Activated CD8-positive, alpha-beta memory T cell treated with anti-CD3 and anti-CD28 coated beads, Interleukin-2, amount 50 U/mL, for 1 hour (primary cell): Measurements from ENCODE around the gene FMNL2.

Experiments used
- DNase-seq: peaks from one replicate; pipeline ENCODE4 v3.0.0-alpha.2; 2020; ENCODE audit errors: extremely low read depth

Gene FMNL2

DNA sequence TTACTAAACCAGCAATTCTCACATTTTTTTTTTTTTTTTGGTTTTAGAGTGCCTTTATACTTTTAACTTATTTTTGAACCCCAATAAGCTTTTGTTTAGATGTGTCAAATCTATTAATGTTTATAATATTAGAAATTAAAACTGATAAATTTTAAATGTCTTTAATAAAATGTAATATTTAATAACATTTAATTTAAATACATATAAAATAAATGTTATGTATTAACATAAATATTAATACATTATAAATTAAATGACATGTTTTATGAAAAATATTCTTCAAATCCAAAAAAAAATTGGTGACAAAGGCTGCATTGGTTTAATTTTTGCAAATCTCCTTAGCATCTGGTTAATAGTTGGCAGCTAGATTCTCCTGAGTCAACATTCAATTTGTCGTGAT is 218.5 kb downstream of the FMNL2 start:
- no peak for DNase-seq

DNA sequence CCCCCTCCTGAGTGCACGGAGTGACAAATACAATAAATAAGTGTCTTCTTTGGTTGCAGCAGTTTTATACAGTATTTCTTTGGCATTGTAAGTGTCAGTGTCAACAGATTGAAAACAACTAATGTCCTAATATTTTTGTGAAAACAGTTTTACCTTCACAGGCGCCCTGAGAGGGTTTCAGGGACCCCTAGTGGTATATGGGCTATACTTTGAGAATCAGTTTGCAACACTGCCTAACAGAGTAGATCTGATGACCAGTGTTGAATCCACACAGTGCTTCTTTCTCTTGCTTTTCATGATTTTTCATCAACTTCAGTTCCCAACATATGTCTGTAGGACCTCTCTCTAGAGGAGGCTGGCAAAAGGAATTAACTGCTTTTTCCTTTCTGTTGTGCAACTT is 220.1 kb downstream of the FMNL2 start:
- no peak for DNase-seq

DNA sequence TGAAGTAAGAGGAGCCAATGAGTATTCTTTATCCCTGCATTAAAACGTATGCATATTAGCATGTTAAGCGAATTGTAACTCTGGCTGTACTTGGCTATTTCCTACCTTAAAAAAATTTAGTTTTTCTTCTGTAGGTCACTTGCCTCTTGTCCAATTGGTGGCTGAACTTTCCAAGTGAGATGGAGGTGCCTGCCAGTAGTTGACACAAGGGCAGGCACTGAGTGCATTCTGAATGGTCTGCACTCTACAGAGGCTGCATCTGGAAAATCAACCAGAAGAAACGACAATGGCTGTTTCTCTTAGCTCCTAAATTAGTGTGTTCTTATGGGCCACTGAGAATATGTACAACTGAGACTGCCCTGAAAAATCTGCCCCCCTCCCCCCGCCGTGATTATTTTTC is 221.5 kb downstream of the FMNL2 start:
- no peak for DNase-seq

DNA sequence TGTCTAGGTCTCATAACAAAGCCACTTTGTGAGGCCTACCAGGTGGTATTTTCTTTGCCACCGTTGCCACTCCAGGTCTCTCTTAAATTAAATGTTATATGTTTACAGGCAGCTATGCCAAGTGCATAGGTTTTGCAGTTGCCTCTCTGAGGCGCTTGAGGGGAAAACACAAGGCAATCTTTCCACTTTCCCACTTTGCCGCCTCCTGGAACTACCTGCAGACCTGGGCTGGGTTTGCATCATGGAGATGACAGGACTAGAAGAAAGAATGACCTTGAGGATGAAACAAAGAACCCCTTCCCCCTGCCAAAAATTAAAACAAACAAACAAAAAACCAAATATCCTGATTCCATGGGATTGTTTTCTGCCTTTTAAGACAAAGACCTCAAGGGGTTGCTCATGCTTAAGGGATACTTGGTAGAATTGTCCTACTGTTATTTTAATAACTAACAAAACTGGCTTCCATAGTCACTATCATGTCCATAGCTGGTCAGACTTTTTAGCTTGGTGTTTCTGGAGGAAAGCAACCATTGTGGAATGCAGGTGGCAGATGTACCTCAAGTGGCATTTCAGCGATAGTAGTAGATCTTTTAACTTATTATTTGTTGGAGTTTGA is 222.4 kb downstream of the FMNL2 start:
- DNase-seq, result no peak

DNA sequence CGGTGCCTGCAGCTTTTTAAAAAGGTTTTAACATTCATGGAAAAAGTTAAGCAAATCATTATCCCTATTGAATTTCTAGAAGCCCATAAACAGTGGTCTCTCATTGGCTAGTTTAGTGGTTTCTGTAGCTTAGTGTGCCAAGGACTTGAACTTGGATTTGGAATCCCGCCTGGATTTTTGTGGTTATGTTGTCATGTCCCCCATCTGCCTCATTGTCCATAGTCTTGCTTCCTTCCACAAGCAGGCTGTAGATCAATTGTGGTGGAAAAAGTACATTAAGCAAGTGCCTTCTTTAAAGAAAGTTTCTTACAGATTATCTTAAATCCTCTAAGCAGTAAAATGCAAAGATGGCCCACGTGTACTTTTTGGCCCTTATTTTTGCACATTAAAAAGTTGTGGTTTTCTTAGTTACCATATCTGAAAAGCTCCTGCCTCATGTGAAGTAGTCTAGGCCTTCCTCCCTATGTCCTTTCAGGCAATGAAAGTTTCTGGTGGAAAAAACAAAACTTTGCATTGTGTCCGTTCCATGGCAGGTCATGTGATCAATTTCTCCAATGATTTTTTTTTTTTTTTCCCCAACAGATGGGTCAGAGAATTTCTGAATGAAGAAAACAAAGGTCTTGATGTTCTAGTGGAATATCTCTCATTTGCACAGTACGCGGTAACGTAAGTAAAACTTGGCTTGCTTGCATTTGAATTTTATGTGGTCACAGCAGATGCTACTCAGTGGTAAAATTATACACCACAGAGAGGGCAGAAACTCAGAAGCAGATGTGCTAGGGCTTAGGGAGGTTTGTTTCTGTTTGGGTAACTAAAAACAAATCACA is 223.4 kb downstream of the FMNL2 start:
- no peak for DNase-seq

DNA sequence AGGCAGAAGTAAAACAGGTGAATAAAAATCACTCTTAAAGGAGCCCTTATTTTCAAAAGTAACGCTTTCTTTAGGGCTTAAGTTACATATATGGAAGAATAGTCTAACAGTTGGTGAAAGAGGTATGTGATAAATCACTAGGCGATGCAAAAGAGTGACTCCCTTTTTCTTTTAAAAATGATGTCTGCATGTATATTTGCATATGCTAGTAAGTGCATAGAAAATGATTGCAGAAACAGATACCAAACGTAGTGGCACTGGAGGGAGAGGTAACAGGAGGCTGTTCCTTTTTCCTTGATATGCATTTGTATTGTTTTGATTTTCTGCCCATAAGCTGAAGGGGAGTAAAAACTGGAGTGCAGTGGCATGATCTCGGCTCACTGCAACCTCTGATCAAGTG is 224.0 kb downstream of the FMNL2 start:
- no peak for DNase-seq

DNA sequence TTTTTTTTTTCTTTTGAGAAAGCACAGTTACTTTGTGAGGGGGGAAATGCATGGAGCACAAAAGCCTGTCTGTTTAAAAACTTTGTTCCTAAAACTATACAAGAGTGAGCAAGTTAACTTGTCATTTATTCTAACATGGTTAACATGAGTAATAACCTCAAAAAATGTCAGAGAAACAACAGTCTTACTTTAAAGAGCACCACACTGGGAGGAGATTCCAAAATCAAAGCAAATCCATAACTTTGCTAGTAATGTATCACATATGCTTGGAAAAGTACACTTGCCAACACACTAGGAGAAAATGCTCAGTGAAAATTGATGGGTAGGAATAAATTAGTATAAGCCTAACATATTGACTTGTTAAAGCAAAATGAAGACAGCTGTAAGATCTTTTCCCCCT is 225.2 kb downstream of the FMNL2 start:
- DNase-seq, result no peak

DNA sequence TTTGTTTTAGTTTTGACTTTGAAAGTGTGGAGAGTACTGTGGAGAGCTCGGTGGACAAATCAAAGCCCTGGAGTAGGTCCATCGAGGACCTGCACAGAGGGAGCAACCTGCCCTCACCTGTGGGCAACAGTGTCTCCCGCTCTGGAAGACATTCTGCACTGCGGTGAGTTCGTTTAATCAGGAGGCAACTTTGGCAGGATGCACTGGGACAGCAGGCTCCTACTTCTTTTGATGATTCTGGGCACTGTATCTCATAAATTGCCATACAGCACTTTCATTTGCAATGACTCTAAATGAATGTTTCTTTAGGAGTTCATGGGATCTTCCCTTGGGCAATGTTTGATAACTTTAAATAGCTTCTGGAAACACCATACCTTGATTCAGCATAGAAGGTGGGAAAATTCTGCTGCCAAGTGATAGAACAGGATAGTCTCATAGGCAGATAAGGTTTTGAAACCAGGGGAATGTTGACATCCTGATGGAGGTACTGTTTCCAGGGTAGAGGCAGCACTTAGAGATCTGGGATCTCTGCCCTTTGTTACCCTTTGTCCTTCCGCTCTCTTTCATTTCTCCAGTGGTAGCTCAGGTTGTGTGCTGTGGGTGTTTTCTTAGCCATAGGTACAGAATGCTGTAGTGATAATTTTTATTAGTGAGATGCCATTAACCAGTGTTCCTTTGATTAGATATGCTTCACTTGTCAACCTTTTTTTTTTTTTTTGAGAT is 226.1 kb downstream of the FMNL2 start:
- DNase-seq, result no peak

DNA sequence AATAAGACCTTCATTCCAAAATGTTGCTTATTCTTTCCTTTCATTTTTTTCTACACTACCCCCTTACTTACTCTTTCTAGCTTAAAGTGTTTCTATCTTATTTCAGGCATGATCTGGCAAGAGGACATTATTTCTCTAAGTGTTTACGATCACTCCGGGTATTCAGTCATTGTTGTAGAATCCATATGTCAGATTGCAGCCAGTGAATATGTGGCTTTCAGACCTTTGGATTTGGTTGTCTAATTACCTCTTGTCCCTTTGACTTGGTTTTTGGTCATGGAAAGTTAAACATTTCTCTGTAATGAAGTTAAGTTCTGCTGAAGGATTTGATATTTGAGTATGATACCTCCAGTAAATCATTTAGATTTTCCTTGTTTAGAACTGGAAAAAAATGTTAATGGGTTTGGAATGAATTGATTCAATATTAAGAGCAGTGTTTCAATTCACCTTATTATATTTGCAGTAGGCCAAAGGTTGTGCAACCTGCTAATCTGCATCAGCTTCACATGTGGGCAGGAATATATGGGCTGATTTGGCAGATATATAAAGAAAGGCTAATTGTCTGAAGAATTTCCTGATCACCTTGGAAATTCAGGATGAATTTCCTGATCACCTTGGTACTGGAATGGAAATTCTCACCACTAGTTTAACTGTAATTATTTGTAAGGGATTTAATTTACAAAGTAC is 227.4 kb downstream of the FMNL2 start:
- DNase-seq, result no peak

DNA sequence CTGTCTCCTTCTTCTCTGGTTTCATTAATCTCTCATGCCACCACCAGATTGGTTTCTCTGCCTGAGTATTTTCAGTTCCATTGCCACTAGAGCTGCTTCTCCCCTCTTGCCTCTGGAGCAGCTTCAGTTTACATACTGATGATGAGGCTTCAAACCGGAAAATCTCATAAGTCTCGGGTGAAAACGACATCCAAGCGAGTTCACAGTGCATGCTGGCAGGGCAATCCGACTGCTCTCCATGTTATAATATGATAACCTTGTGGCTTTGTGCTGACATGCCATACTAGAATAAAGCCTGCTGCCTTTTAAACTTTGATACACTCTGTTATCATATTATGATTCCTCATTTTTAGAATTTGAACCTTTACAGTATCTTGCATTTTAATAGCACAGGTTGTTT is 228.8 kb downstream of the FMNL2 start:
- DNase-seq, result no peak

DNA sequence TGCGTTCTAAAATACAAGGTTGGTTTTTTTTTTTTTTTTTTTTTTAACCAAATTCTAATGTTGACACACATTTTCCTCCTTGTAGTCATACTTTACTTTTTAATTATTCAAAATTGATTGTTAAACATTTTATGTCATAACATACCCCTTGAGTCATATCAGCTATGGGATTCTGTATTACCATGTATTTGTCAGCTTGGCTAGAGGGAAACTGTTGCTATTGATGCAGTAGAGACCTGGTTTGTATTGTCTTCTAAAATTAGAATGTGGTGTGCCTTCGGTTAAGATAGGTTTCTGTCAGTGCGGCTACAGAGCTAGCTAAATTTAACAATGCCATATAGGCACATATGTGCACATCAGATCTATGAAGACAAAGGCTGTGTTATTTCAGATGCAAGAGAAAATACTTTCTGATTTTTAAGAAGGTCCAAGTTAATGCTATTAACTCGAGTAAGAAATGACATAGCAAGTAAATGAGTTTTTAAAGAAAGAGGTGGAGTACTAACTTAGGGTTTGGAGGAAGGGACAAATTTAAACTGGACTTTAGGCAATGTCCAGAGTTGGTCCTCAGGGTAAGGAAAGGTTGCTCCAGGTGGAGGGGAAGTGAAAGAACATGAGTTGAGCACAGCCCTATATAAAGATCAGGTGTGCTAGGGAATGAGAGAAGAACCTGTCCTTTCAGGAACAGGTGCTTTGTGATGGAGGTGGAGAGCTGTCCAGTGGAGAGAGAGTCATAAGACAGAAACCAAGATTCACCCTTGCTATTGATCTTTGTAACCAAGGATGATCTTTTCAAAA is 230.0 kb downstream of the FMNL2 start:
- DNase-seq, result no peak

DNA sequence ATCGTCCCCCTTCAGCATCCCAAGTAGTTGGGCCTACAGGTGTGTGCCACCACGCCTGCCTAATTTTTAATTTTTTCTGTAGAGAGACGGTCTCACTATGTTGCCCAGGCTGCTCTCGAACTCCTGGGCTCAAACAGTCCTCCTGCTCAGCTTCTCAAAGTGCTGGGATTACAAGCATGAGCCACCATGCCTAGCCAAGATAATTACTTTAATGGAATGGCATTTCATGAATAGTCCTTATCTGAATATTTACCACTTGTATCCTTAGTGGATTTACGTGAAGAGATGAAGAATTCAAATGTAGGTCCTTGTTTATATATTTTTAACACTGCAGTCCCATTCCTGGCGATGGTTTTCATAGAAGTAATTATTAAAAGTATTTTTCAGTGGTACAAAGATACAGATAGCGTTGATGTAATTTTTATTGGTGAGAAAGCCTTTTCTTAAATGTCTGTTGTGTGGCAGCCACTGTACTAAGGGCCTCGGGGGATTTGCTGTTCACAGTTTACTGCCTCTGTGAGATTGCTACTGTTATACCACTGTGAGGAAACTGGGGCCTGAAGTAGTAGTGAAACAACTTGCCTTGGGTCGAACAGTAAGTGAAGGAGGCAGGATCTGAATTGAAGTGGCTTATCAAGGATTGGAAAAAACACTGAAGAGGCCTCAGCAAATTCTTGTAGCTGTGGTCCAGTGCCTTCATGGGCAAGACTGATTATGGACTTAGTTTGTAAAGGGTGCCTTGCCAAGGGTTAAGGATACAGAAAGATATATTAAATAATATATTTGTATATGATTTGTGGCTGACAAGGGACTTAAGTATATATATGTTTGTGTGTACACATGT is 231.1 kb downstream of the FMNL2 start:
- no peak for DNase-seq

DNA sequence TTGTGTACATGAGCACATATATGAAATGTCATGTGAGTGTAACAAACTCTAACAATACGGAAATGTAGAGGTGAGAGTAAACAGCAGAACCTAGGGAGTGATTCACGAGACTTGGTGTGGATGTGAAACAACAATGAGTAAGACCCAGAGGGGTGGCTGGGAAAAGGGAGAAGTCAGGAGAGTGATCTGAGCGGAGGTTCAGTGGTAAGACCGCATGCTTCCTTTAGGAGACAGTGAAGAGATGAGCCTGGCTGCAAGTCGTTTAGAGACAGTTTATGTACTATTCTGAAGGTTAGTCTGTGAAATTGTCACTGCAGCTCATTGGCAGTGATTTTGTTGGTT is 231.7 kb downstream of the FMNL2 start:
- no peak for DNase-seq

DNA sequence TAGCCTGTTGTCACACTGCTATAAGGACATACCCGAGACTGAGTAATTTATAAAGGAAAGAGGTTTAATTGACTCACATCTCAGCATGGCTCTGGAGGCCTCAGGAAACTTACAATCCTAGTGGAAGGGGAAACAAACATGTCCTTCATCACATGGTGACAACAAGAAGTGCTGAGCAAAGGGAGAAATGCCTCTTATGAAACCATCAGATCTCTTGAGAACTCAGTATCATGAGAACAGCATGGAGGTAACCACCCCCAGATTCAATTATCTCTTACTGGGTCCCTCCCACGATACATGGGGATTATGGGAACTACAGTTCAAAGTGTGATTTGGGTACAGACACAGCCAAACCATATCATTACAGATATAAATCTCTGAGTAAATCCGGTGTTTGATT is 233.6 kb downstream of the FMNL2 start:
- no peak for DNase-seq

DNA sequence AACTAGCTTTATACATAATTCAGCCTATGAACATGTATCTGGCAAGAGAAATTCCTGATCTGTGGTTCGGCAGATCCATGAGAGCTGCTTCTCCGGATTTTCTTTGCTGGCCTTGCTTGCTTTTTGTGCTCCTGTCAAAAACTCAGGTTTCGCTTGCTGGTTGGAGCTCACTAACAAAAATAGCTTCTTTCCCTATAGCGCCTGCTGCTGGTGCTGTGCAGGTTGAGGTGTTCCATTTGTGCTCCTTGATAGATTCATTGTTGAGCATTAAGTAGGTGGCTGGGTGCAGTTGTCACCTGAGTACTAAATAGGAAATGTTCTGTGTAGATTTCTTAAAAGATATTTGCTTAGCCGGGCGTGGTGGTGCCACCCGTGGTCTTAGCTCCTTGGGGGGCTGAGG is 234.2 kb downstream of the FMNL2 start:
- DNase-seq, result no peak

DNA sequence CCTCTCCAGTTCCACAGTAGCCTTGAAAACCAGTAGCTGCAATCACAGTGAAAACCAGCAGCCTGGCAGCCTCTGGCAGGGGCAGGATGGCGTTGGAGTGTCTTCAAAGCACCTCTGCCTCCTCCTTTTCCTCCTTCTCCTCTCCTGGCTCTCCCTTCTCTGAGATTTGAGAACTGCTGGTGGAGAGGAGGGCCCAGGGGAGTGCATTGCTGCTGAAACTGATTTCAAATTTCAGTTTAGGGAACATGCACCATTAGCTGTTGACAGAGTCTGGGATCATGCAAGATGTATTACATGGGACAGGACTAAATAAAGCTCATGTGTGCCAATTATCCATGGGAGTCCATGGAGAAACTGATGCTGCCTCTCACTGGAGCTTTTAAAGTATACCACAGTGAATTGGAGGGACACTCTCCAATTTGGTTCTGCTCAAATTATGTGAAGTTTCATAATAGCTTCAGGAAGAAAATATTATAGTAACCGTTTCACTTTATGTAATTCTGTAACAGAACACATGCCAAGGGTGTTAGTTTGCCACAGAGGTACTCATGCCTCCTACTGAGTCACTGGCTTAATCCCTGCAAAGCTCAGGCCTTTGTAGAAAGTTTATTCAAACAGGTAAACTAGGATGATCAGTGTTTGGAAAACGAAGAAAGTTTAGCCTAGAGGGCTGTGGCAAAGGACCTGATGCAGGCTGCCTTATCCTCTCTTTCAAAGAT is 236.2 kb downstream of the FMNL2 start:
- DNase-seq, result no peak

DNA sequence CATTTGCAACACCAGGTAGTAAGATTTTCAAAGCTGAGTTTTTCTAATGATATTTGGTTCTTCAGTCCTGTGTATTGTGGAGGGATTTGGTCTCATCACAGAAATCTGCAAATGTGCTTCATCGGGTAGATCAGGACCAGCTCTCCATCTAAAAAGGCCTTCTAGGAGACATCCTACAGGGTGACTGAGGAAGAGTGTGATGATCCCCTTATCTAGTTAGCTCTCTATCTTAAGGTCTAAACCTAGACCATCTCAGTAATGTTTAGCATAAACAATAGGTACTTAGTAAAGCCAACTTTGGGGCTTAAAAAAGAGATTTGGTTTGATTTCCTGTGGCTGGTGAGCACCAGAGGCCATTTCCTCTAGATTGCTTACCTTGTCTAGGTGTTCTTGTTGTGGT is 237.1 kb downstream of the FMNL2 start:
- DNase-seq, result no peak

DNA sequence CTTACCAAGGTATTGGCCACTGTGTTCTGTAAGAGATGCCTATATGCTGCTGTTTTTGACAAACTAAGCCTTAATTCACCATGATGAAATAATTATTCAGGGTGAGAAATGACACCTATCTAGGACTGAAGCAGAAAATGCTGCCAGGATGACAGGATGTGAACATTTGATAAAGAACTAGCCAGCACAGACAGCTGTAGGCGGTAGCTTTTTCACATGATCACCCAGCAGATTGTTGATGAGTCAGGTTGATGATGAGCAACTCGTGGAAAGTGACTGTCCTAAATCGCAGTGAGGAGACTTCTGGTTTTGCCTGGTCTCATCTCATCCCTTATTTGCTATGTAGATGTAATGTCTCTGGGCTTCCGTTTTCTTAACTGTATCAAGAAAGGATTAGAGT is 238.2 kb downstream of the FMNL2 start:
- no peak for DNase-seq

DNA sequence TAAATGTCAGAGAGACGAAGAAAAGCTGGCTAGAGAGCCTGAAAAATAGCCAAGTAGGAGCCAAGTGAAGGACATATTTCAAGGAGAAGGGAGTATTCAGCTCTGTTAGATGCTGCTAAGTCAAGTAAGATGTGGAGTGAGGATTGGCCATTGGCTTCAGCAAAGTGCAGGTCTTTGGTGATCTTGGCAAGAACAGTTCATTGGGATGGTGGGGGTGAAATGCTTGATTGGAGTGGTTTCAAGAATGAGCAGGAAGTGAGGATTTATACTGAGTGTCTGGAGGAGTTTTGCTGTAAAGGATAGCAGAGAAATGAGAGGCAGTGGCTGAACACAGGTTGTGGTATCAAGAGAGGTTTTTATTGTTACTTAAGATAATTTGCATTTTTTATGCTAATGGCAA is 242.6 kb downstream of the FMNL2 start:
- DNase-seq, result no peak

DNA sequence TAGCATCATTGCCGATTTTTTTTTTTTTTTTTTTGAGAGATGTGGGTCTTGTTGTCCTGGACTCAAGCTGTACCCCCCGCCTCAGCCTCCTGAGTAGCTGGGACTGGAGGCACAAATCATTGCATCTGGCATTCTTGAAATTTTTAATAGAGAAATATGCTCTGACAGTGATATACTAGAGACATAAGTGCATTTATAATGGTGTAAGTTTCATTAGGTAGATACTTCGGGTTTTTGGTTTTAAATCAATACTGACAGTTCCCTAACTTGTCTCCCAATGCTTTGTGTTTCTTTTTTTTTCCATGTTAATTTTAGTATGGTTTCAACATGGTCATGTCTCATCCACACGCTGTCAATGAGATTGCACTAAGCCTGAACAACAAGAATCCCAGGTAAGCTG is 243.6 kb downstream of the FMNL2 start:
- DNase-seq, result no peak
